CD4-positive, alpha-beta T cell treated with Interleukin-12 subunit alpha and Interleukin-12 subunit beta, for 1 hour (primary cell): Measurements from ENCODE around the gene CRTC3.
"Not testable (repeated sequence)": the region's sequence is repeated elsewhere in the genome, so short reads cannot be mapped to it uniquely, and the experiment has no call there.

ENCODE experiments used
- DNase-seq: peaks from one replicate; pipeline ENCODE4 v3.0.0-alpha.2; 2020

CRTC3 gene

GRCh38 chr15:90683371-90683770, 153.6 kb downstream of the CRTC3 start:
- DNase-seq: no peak

- no peak for DNase-seq
Measured at GRCh38 chr15:90683876-90684275, 154.2 kb downstream of the CRTC3 start.

GRCh38 chr15:90684281-90684680, 154.6 kb downstream of the CRTC3 start:
- no peak for DNase-seq

GRCh38 chr15:90685591-90686434, 156.1 kb downstream of the CRTC3 start:
- DNase-seq: no peak

- peak; percentile 42 for DNase-seq
Measured at GRCh38 chr15:90686435-90687218, 156.9 kb downstream of the CRTC3 start.

GRCh38 chr15:90689326-90689961, 159.7 kb downstream of the CRTC3 start:
- not testable (repeated sequence) for DNase-seq

- DNase-seq: no peak
Measured at GRCh38 chr15:90690585-90690984, 160.9 kb downstream of the CRTC3 start.

GRCh38 chr15:90691369-90691768, 161.6 kb downstream of the CRTC3 start:
- no peak for DNase-seq

- no peak for DNase-seq
Measured at GRCh38 chr15:90691982-90692773, 162.5 kb downstream of the CRTC3 start.
